ENCODE measurements around the gene EIF4EBP3. TPM values are rescaled to one million over a fixed set of nuclear protein-coding genes. Genes with fewer than 3 reads are reported as not detected.
A peak's percentile ranks its signal among the peaks of the same experiment; 100 is the strongest.
"Not testable (repeated sequence)": the region's sequence is repeated elsewhere in the genome, so short reads cannot be mapped to it uniquely, and the experiment has no call there.

Gene EIF4EBP3
- total and polyA plus RNA-seq, 4 donors, result 5.2 to 69.5 (median 20.4) TPM

DNA sequence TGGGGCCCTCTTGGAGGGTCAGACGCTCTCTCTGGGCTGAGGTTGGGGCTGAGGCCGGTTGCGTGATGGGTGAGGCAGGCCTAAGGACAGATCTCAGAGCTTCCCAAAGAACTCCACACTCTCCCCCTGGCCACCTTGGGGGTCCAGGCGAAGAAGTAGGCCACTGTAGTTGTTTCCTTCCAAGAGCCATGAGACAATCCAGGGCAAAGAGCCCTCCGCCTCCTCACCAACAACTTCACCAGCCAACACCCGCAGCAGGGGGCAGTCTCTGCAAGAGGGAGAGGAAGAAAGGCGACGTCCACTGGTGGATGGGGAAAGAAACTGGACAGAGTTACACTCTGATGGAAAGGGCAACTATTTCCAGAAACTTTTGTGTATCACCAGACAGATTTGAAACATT is 27.8 kb downstream of the EIF4EBP3 start:
- no peak overlapping the region for H3K4me3 ChIP-seq
- H3K27me3 ChIP-seq (ENCODE audit: control insufficient read depth in 3 of 3, insufficient read depth in 3 of 3, low read length in 2 of 3), result no peaks in the 10 kb centered on the region
- H3K27ac ChIP-seq (ENCODE audit: low read depth in 1 of 2, low read length in 1 of 2), result no peak overlapping the region
- H3K9ac ChIP-seq (ENCODE audit: insufficient read depth in 1 of 2, low read length in 2 of 2), result no peak overlapping the region
- no peaks in the 10 kb centered on the region for H3K9me3 ChIP-seq (ENCODE audit: control insufficient read depth in 4 of 4, insufficient read depth in 3 of 4, low read length in 3 of 4)
- ATAC-seq (ENCODE audit: insufficient read depth, low FRiP score), result peak; percentile 62
- whole genome bisulfite sequencing, 2 donors, result 72 to 79% methylated on average over 8 of the region's 8 CpGs
- DNase-seq, result peak in 1 of 3 donors; percentile 33
- peaks cover 0 to 18% (median 2%) of the 10 kb centered on the region in 5 donors for H3K4me1 ChIP-seq (ENCODE audit: control insufficient read depth in 5 of 5, insufficient read depth in 5 of 5, low read length in 5 of 5)
- H3K36me3 ChIP-seq (ENCODE audit: control insufficient read depth in 4 of 4, insufficient read depth in 4 of 4, low read length in 4 of 4), result peaks cover 0 to under 1% (median 0%) of the 10 kb centered on the region in 4 donors
- TF ChIP-seq, protein P1, sequence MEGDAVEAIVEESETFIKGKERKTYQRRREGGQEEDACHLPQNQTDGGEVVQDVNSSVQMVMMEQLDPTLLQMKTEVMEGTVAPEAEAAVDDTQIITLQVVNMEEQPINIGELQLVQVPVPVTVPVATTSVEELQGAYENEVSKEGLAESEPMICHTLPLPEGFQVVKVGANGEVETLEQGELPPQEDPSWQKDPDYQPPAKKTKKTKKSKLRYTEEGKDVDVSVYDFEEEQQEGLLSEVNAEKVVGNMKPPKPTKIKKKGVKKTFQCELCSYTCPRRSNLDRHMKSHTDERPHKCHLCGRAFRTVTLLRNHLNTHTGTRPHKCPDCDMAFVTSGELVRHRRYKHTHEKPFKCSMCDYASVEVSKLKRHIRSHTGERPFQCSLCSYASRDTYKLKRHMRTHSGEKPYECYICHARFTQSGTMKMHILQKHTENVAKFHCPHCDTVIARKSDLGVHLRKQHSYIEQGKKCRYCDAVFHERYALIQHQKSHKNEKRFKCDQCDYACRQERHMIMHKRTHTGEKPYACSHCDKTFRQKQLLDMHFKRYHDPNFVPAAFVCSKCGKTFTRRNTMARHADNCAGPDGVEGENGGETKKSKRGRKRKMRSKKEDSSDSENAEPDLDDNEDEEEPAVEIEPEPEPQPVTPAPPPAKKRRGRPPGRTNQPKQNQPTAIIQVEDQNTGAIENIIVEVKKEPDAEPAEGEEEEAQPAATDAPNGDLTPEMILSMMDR (IDR thresholded peaks at IDR 0.05; ENCODE audit: control extremely low read depth, extremely low read depth), result peak; percentile 46

DNA sequence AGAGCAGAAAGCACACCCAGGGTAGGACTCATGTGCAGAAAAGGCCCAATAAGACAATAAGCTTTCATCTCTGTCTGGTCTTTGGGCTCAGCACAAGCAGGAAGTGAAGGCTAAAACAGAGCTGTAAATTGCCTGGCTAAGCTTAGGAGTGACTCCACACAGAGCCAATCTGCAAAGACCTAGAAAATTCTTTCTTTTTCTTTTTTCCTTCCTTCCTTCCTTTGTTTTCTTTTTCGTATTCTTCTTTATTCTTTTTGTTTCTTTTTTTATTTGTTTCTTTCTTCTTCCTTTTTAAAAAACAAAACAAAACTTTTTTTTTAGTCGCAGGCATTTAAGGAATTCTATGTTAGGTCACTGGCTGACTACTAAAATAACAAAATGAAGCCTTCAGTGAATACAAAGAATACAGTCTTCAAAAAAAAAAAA is 29.3 kb downstream of the EIF4EBP3 start:
- DNase-seq, result no peak
- WGBS, 2 donors, result 55 to 71% methylated on average over 2 of the region's 2 CpGs
- Histone ChIP-seq H3K4me1 (ENCODE audit: control insufficient read depth in 5 of 5, insufficient read depth in 5 of 5, low read length in 5 of 5) (peaks cover 0 to 7% (median 1%) of the 10 kb centered on the region in 5 donors), H3K9ac (ENCODE audit: insufficient read depth in 1 of 2, low read length in 2 of 2) (no peak overlapping the region), H3K36me3 (ENCODE audit: control insufficient read depth in 4 of 4, insufficient read depth in 4 of 4, low read length in 4 of 4) (no peaks in the 10 kb centered on the region), H3K4me3 (no peak overlapping the region), H3K9me3 (ENCODE audit: control insufficient read depth in 4 of 4, insufficient read depth in 3 of 4, low read length in 3 of 4) (no peaks in the 10 kb centered on the region), H3K27me3 (ENCODE audit: control insufficient read depth in 3 of 3, insufficient read depth in 3 of 3, low read length in 2 of 3) (no peaks in the 10 kb centered on the region), H3K27ac (ENCODE audit: low read depth in 1 of 2, low read length in 1 of 2) (no peak overlapping the region)
- ATAC-seq (ENCODE audit: insufficient read depth, low FRiP score), result no peak
- TF ChIP-seq, protein P1 (IDR thresholded peaks at IDR 0.05; ENCODE audit: control extremely low read depth, extremely low read depth), result no peak

DNA sequence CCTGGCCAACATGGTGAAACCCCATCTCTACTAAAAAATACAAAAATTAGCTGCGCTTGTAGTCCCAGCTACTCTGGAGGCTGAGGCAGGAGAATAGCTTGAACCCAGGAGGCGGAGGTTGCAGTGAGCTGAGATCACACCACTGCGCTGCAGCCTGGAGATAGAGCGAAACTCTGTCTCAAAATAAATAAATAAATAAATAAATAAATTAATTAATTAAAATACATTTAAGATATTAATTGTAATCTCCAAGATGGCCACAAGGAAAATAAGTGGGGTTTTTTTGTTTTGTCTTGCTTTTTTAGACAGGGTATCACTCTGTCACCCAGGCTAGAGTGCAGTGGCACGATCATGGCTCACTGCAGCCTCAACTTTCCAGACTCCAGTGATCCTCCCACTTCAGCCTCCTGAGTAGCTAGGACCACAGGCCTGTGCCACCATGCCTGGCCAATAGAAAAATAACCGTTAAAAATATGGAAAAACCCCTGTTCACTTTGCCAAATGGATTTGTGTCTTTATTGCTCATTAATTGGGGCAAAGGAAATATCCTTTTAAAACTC is 31.8 kb downstream of the EIF4EBP3 start:
- ATAC-seq (ENCODE audit: insufficient read depth, low FRiP score); H3K36me3 ChIP-seq (ENCODE audit: control insufficient read depth in 4 of 4, insufficient read depth in 4 of 4, low read length in 4 of 4); H3K27ac ChIP-seq (ENCODE audit: low read depth in 1 of 2, low read length in 1 of 2): not testable (repeated sequence)

DNA sequence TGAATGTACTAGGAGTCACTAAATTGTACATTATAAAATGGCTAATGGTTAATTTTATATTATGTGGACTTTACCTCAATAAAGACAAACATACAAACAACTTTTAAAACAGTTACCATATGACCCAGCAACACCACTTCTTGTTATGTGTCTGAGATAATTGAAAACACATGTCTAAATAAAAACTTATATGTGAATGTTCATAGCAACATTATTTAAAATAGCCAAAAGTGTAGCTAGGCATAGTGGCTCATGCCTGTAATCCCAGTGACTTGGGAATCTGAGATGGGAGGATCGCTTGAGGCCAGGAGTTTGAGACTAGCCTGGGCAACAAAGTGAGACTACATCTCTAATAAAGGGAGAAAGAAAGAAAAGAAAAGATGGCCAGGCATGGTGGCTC is 40.0 kb downstream of the EIF4EBP3 start:
- H3K4me1 ChIP-seq (ENCODE audit: control insufficient read depth in 5 of 5, insufficient read depth in 5 of 5, low read length in 5 of 5), result peaks cover 0 to 19% (median under 1%) of the 10 kb centered on the region in 5 donors
- H3K9ac ChIP-seq (ENCODE audit: insufficient read depth in 1 of 2, low read length in 2 of 2), result no peak overlapping the region
- H3K4me3 ChIP-seq, result no peak overlapping the region
- WGBS, 2 donors, result 100% methylated on average over 1 of the region's 1 CpG
- H3K36me3 ChIP-seq (ENCODE audit: control insufficient read depth in 4 of 4, insufficient read depth in 4 of 4, low read length in 4 of 4), result no peaks in the 10 kb centered on the region
- TF ChIP-seq, protein P1 (IDR thresholded peaks at IDR 0.05; ENCODE audit: control extremely low read depth, extremely low read depth), result no peak
- no peaks in the 10 kb centered on the region for H3K27me3 ChIP-seq (ENCODE audit: control insufficient read depth in 3 of 3, insufficient read depth in 3 of 3, low read length in 2 of 3)
- DNase-seq (no peak), ATAC-seq (ENCODE audit: insufficient read depth, low FRiP score) (no peak)
- no peak overlapping the region for H3K27ac ChIP-seq (ENCODE audit: low read depth in 1 of 2, low read length in 1 of 2)
- H3K9me3 ChIP-seq (ENCODE audit: control insufficient read depth in 4 of 4, insufficient read depth in 3 of 4, low read length in 3 of 4), result no peaks in the 10 kb centered on the region

More for the DNA sequence above, 31.8 kb downstream of the EIF4EBP3 start:
- H3K9me3 ChIP-seq (ENCODE audit: control insufficient read depth in 4 of 4, insufficient read depth in 3 of 4, low read length in 3 of 4); DNase-seq; H3K4me1 ChIP-seq (ENCODE audit: control insufficient read depth in 5 of 5, insufficient read depth in 5 of 5, low read length in 5 of 5); H3K4me3 ChIP-seq; H3K9ac ChIP-seq (ENCODE audit: insufficient read depth in 1 of 2, low read length in 2 of 2); H3K27me3 ChIP-seq (ENCODE audit: control insufficient read depth in 3 of 3, insufficient read depth in 3 of 3, low read length in 2 of 3): not testable (repeated sequence)
- WGBS, 2 donors, result 96% methylated on average over 6 of the region's 6 CpGs
